ENCODE data around the gene NOTUM.

NOTUM gene

DNA sequence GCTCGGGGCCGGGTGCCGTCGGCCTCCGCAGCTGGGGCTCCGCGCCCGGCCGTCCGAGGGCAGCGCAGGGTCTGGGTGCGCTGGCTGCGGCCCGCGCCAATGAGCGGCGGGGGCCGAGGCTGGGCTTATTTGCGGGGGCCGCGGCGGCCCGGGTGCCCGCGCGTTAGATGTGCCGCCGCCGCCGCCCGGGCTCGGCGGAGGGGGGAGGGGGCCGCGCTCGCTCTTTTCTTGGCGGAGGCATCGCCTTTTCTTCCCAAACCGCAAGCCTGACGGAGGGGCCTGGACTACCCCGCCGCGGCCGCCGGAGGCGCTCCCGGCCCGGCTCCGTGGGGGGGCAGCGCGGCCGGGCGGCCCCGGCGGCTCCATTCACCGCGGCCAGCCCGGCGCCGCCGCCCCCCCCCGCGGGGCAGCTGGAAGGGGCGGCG is at the start of gene NOTUM:
TSS of gene NOTUM (minus strand) at position 101 of the 425 bp plus-strand sequence. CDS start 278 bp downstream, outside the sequence.
- POLR2A ChIA-PET = interaction anchor here (1.4 kb wide), 1 partner anchor 33 kb away, joined by 3 read pairs; no protein-coding TSS in a partner anchor
- CTCF ChIA-PET = interaction anchor here (0.8 to 2.3 kb wide), 4 partner anchors 8 to 89 kb away, joined by 3 to 34 read pairs (median 4); partner anchors contain the start of genes CENPX, DCXR and LRRC45
- peak; percentile 77 for DNase-seq (ENCODE audit: extremely low spot score)
- TF ChIP-seq TARDBP (IDR thresholded peaks at IDR 0.05) = no peak
- TF ChIP-seq ZNF384 (IDR thresholded peaks at IDR 0.05) = no peak
- no peak for TF ChIP-seq SP1 (IDR thresholded peaks at IDR 0.05)
- TF ChIP-seq HDGF (IDR thresholded peaks at IDR 0.05; ENCODE audit: borderline replicate concordance) = no peak
- TF ChIP-seq ARNT (IDR thresholded peaks at IDR 0.05) = no peak
- no peak for TF ChIP-seq BHLHE40 (IDR thresholded peaks at IDR 0.05; ENCODE audit: borderline replicate concordance)
- no peak for TF ChIP-seq FOXK2 (IDR thresholded peaks at IDR 0.05)

DNA sequence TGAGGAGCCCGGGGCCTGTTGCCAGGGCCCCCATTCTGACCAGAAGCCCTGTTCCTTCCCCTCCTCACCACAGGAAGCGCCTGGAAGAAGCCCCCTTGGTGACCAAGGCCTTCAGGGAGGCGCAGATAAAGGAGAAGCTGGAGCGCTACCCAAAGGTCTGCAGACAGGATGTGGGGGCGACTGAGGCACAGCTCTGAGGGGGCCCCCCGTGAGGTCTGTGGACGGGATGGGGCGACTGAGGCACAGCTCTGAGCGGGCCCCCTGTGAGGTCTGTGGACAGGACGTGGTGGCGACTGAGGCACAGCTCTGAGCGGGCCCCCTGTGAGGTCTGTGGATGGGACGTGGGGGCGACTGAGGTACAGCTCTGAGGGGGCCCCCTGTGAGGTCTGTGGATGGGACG is 48.4 kb upstream of the NOTUM start:
- DNase-seq (ENCODE audit: extremely low spot score) = no peak
- ChIA-PET CTCF (interaction anchor here (0.7 to 2.0 kb wide), 2 partner anchors 10 to 50 kb away, joined by 4 to 6 read pairs; no protein-coding TSS in a partner anchor), POLR2A (interaction anchor here (1.1 to 1.3 kb wide), 2 partner anchors 13 to 89 kb away, joined by 3 to 4 read pairs; partner anchors contain the start of genes CENPX and LRRC45)
- TF ChIP-seq ELF4 (IDR thresholded peaks at IDR 0.05) (no peak), LEF1 (IDR thresholded peaks at IDR 0.05; ENCODE audit: borderline replicate concordance) (no peak), SUZ12 (IDR thresholded peaks at IDR 0.05) (no peak), FOXA1 (IDR thresholded peaks at IDR 0.05) (no peak), TARDBP (IDR thresholded peaks at IDR 0.05) (no peak), CTBP1 (IDR thresholded peaks at IDR 0.05; ENCODE audit: borderline replicate concordance) (no peak), ARNT (IDR thresholded peaks at IDR 0.05) (no peak), SP1 (IDR thresholded peaks at IDR 0.05) (no peak), NFRKB (IDR thresholded peaks at IDR 0.05) (no peak), BHLHE40 (IDR thresholded peaks at IDR 0.05; ENCODE audit: borderline replicate concordance) (no peak), ZNF384 (IDR thresholded peaks at IDR 0.05) (no peak), FOXM1 (IDR thresholded peaks at IDR 0.05; ENCODE audit: borderline replicate concordance) (no peak), HDGF (IDR thresholded peaks at IDR 0.05; ENCODE audit: borderline replicate concordance) (no peak), FOXK2 (IDR thresholded peaks at IDR 0.05) (no peak), L3MBTL2 (conservative IDR thresholded peaks at IDR 0.05) (no peak)
- TF ChIP-seq, protein P1, sequence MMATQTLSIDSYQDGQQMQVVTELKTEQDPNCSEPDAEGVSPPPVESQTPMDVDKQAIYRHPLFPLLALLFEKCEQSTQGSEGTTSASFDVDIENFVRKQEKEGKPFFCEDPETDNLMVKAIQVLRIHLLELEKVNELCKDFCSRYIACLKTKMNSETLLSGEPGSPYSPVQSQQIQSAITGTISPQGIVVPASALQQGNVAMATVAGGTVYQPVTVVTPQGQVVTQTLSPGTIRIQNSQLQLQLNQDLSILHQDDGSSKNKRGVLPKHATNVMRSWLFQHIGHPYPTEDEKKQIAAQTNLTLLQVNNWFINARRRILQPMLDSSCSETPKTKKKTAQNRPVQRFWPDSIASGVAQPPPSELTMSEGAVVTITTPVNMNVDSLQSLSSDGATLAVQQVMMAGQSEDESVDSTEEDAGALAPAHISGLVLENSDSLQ (IDR thresholded peaks at IDR 0.05) = no peak

DNA sequence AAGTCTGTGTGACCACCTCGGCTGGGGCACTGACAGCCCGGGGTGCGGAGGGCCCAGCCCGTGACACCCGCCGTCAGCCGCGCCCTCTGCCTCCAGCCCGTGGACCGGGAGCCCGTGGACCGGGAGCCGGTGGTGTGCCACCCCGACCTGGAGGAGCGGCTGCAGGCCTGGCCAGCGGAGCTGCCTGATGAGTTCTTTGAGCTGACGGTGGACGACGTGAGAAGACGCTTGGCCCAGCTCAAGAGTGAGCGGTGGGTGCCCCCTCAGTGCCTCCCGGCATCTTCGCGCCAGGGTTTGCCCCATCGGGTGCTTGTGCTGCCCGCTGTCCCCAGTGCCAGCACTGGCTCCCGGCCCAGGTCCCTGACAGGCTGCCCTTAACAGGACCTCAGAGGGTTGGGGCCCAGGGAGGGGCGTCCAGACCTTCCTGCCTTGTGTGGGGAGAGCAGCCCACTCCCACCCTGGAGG is 48.0 kb upstream of the NOTUM start:
- CTCF ChIA-PET = interaction anchor here (0.7 to 2.0 kb wide), 2 partner anchors 11 to 50 kb away, joined by 4 to 6 read pairs; no protein-coding TSS in a partner anchor
- no peak for DNase-seq (ENCODE audit: extremely low spot score)

DNA sequence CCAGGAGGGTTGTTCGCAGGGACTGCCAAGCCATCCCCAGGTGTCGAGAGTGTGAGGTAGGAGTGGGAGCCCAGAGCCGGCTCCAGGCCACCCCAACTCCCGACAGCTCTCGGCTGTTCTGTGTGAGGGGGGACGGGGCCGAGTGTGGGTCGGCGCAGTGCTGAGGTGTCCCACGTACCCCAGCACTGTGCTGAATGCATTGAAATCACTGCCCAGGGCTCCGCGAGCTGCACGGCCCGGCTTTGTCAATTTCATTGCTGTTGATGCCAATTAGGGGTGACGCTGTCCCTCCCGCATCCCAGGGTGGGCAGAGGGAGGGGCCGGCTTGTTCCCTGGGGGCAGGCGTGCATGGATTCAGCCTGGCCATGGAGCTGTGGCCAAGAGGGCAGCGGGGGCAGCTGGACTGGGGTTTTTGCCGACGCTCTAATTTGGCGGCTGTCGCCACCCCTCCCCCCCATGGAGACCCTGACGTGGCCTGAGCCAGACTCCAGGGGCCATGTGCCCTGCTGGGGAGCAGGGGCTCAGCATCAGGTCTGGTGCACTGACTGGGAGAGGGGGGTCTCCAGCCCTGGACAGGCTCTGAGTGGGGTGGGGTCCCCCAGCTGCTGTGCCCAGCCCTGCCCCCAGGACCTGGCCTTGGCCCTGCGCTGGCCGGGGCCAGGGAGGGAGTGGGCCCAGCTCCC is 47.4 kb upstream of the NOTUM start:
- TF ChIP-seq FOXA1 (IDR thresholded peaks at IDR 0.05) (no peak), ARNT (IDR thresholded peaks at IDR 0.05) (no peak), L3MBTL2 (conservative IDR thresholded peaks at IDR 0.05) (no peak), LEF1 (IDR thresholded peaks at IDR 0.05; ENCODE audit: borderline replicate concordance) (no peak), CTBP1 (IDR thresholded peaks at IDR 0.05; ENCODE audit: borderline replicate concordance) (no peak), ZNF384 (IDR thresholded peaks at IDR 0.05) (no peak), FOXK2 (IDR thresholded peaks at IDR 0.05) (no peak), ELF4 (IDR thresholded peaks at IDR 0.05) (no peak), SP1 (IDR thresholded peaks at IDR 0.05) (no peak), FOXM1 (IDR thresholded peaks at IDR 0.05; ENCODE audit: borderline replicate concordance) (no peak), SUZ12 (IDR thresholded peaks at IDR 0.05) (no peak), NFRKB (IDR thresholded peaks at IDR 0.05) (no peak), TARDBP (IDR thresholded peaks at IDR 0.05) (no peak), HDGF (IDR thresholded peaks at IDR 0.05; ENCODE audit: borderline replicate concordance) (no peak), BHLHE40 (IDR thresholded peaks at IDR 0.05; ENCODE audit: borderline replicate concordance) (no peak)
- TF ChIP-seq, protein P1 (IDR thresholded peaks at IDR 0.05) = no peak
- CTCF ChIA-PET = interaction anchor here (2.0 kb wide), 1 partner anchor 11 kb away, joined by 6 read pairs; no protein-coding TSS in a partner anchor

More for the DNA sequence above, 48.0 kb upstream of the NOTUM start:
- TF ChIP-seq ARNT (IDR thresholded peaks at IDR 0.05) = no peak
- no peak for TF ChIP-seq BHLHE40 (IDR thresholded peaks at IDR 0.05; ENCODE audit: borderline replicate concordance)
- no peak for TF ChIP-seq LEF1 (IDR thresholded peaks at IDR 0.05; ENCODE audit: borderline replicate concordance)
- no peak for TF ChIP-seq CTBP1 (IDR thresholded peaks at IDR 0.05; ENCODE audit: borderline replicate concordance)
- TF ChIP-seq FOXM1 (IDR thresholded peaks at IDR 0.05; ENCODE audit: borderline replicate concordance) = no peak
- no peak for TF ChIP-seq NFRKB (IDR thresholded peaks at IDR 0.05)
- TF ChIP-seq SUZ12 (IDR thresholded peaks at IDR 0.05) = no peak
- TF ChIP-seq ELF4 (IDR thresholded peaks at IDR 0.05) = no peak
- no peak for TF ChIP-seq FOXA1 (IDR thresholded peaks at IDR 0.05)
- TF ChIP-seq TARDBP (IDR thresholded peaks at IDR 0.05) = no peak
- no peak for TF ChIP-seq L3MBTL2 (conservative IDR thresholded peaks at IDR 0.05)
- TF ChIP-seq FOXK2 (IDR thresholded peaks at IDR 0.05) = no peak
- TF ChIP-seq HDGF (IDR thresholded peaks at IDR 0.05; ENCODE audit: borderline replicate concordance) = no peak
- no peak for TF ChIP-seq ZNF384 (IDR thresholded peaks at IDR 0.05)
- TF ChIP-seq, protein P1 (IDR thresholded peaks at IDR 0.05) = no peak
- no peak for TF ChIP-seq SP1 (IDR thresholded peaks at IDR 0.05)
- POLR2A ChIA-PET = no interaction called here

DNA sequence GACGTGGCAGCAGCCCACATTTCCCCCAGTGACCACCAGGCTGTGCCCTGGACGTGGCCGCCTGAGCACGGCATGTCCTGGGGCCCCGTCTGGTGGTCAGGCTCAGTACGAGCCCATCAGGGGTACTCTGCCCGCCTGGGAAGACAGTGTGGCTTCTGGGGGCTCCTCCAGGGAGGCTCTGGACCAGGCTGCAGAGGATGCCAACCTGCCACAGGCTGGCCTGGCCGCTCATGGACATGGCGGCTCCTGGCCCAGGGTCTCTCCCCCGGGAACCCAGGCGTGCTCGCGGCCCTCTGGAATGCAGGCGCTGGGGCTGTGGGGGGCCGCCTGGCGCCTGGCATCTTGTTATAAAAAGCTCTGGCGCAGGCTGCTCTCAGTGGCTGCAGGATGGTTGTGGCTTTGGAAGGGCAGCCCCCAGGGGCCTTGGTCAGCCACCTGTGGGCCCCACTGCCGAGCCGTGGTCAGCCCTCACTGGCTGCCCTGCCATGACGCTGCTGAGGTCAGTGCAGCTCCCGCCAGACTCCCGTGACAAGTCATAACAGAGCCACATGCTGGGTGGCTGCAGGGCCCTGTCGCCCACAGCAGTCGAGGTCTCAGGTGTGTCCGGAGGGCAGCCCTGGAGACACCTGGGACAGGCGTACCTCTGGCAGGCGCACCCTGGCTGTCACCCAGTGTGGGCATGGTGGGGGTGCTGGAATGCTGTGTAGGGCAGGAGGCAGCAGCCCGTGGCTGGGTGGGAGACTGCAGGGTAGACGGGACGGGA is 46.7 kb upstream of the NOTUM start:
- no peak for DNase-seq (ENCODE audit: extremely low spot score)
- TF ChIP-seq SP1 (IDR thresholded peaks at IDR 0.05) (no peak), ELF4 (IDR thresholded peaks at IDR 0.05) (no peak), BHLHE40 (IDR thresholded peaks at IDR 0.05; ENCODE audit: borderline replicate concordance) (no peak), TARDBP (IDR thresholded peaks at IDR 0.05) (no peak)
- CTCF ChIA-PET = no interaction called here
- POLR2A ChIA-PET = no interaction called here

More for the DNA sequence above, 47.4 kb upstream of the NOTUM start:
- no peak for DNase-seq (ENCODE audit: extremely low spot score)
- POLR2A ChIA-PET = no interaction called here
